ENCODE results near the gene TAF6. TPM values are rescaled to one million over a fixed set of nuclear protein-coding genes. Genes with fewer than 3 reads are reported as not detected.

Gene TAF6
- total RNA-seq, 1 donor from 2014 or later, result 80.5 TPM

GRCh38 chr7:100079024-100079560 lies 40.1 kb downstream of the TAF6 start:
- no peak overlapping the region for H3K4me3 ChIP-seq (ENCODE audit: low read depth, low read length)
- DNase-seq (ENCODE audit: low read depth), result no peak

GRCh38 chr7:100077205-100077604 lies 42.0 kb downstream of the TAF6 start:
- Histone ChIP-seq H3K36me3 (ENCODE audit: control insufficient read depth, insufficient read depth, low read length) (peaks cover 15% of the 10 kb centered on the region), H3K27me3 (ENCODE audit: control insufficient read depth, insufficient read depth, low read length) (no peaks in the 10 kb centered on the region), H3K4me3 (ENCODE audit: low read depth, low read length) (no peak overlapping the region)
- no peak for TF ChIP-seq CTCF (IDR thresholded peaks at IDR 0.05; ENCODE audit: insufficient read depth, low read length, poor library complexity, severe bottlenecking)
- DNase-seq (ENCODE audit: low read depth), result no peak

More at GRCh38 chr7:100079024-100079560, 40.1 kb downstream of the TAF6 start:
- TF ChIP-seq CTCF (IDR thresholded peaks at IDR 0.05; ENCODE audit: insufficient read depth, low read length, poor library complexity, severe bottlenecking), result no peak
- Histone ChIP-seq H3K27me3 (ENCODE audit: control insufficient read depth, insufficient read depth, low read length) (no peaks in the 10 kb centered on the region), H3K36me3 (ENCODE audit: control insufficient read depth, insufficient read depth, low read length) (peaks cover 11% of the 10 kb centered on the region)

DNA sequence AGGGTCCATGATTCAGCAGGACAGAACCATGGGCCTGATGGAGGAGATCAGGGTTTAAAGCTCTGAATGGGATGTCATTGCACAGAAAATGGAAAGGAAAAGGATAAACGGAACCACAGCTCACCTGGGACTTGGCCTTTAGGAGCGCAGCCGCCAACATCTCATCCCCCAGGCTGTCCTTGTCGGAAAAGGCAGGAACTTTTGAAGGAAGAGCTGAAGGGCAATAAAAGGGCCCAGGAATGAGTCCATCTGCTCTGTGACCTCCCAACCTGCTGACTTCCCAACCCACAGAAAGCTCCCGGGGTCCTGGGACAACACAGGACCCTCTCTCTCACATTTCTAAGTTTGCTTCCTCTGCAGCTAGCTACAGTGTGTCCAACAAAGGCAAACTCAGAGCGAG lies 43.7 kb downstream of the TAF6 start:
- peaks cover 24% of the 10 kb centered on the region for H3K36me3 ChIP-seq (ENCODE audit: control insufficient read depth, insufficient read depth, low read length)
- H3K4me3 ChIP-seq (ENCODE audit: low read depth, low read length), result no peak overlapping the region
- DNase-seq (ENCODE audit: low read depth), result no peak
- TF ChIP-seq CTCF (IDR thresholded peaks at IDR 0.05; ENCODE audit: insufficient read depth, low read length, poor library complexity, severe bottlenecking), result no peak
- no peaks in the 10 kb centered on the region for H3K27me3 ChIP-seq (ENCODE audit: control insufficient read depth, insufficient read depth, low read length)

GRCh38 chr7:100074841-100075240 lies 44.3 kb downstream of the TAF6 start:
- TF ChIP-seq CTCF (IDR thresholded peaks at IDR 0.05; ENCODE audit: insufficient read depth, low read length, poor library complexity, severe bottlenecking), result no peak
- no peak for DNase-seq (ENCODE audit: low read depth)
- H3K4me3 ChIP-seq (ENCODE audit: low read depth, low read length), result no peak overlapping the region
- no peaks in the 10 kb centered on the region for H3K27me3 ChIP-seq (ENCODE audit: control insufficient read depth, insufficient read depth, low read length)
- H3K36me3 ChIP-seq (ENCODE audit: control insufficient read depth, insufficient read depth, low read length), result peaks cover 24% of the 10 kb centered on the region

GRCh38 chr7:100072462-100072861 lies 46.7 kb downstream of the TAF6 start:
- Histone ChIP-seq H3K4me3 (ENCODE audit: low read depth, low read length) (no peak overlapping the region), H3K27me3 (ENCODE audit: control insufficient read depth, insufficient read depth, low read length) (no peaks in the 10 kb centered on the region), H3K36me3 (ENCODE audit: control insufficient read depth, insufficient read depth, low read length) (peaks cover 22% of the 10 kb centered on the region)
- no peak for TF ChIP-seq CTCF (IDR thresholded peaks at IDR 0.05; ENCODE audit: insufficient read depth, low read length, poor library complexity, severe bottlenecking)
- DNase-seq (ENCODE audit: low read depth), result no peak

- H3K4me3 ChIP-seq (ENCODE audit: low read depth, low read length), result no peak overlapping the region
- TF ChIP-seq CTCF (IDR thresholded peaks at IDR 0.05; ENCODE audit: insufficient read depth, low read length, poor library complexity, severe bottlenecking), result no peak
- DNase-seq (ENCODE audit: low read depth), result no peak
- no peaks in the 10 kb centered on the region for H3K27me3 ChIP-seq (ENCODE audit: control insufficient read depth, insufficient read depth, low read length)
- peaks cover 21% of the 10 kb centered on the region for H3K36me3 ChIP-seq (ENCODE audit: control insufficient read depth, insufficient read depth, low read length)
Measured at GRCh38 chr7:100071018-100071723, 48.0 kb downstream of the TAF6 start.

Measured in kidney epithelial cell (primary cell).